ENCODE results near the gene HTRA1. TPM values are rescaled to one million over a fixed set of nuclear protein-coding genes. Genes with fewer than 3 reads are reported as not detected.

Gene HTRA1
- total RNA-seq = under 1 TPM; 0.13 to 0.41 (median 0.26) TPM

DNA sequence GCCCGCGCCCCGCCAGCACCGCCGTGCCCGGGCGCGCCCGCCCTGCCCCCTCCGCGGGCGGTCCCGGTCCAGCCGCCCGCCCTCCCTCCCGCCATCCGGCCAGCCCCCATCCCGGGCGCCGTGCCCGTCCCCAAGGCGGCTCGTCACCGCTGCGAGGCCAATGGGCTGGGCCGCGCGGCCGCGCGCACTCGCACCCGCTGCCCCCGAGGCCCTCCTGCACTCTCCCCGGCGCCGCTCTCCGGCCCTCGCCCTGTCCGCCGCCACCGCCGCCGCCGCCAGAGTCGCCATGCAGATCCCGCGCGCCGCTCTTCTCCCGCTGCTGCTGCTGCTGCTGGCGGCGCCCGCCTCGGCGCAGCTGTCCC lies at the start of gene HTRA1:
Gene HTRA1, plus strand, starts transcription at position 187 of the 362 bp plus-strand sequence. Its CDS starts 100 bp downstream, at position 287.
- no peaks in the 10 kb centered on the region for H3K36me3 Mint-ChIP-seq (ENCODE audit: insufficient read depth)
- H3K4me1 Mint-ChIP-seq (ENCODE audit: low read depth) = peaks cover 13% of the 10 kb centered on the region
- DNase-seq = no peak
- no peaks in the 10 kb centered on the region for H3K9me3 Mint-ChIP-seq
- peak; percentile 23 to 25 for ATAC-seq
- peaks cover 56% of the 10 kb centered on the region for H3K27me3 Mint-ChIP-seq (ENCODE audit: low read depth)
- H3K4me3 Mint-ChIP-seq = peak within 1 kb of the TSS; percentile 81

DNA sequence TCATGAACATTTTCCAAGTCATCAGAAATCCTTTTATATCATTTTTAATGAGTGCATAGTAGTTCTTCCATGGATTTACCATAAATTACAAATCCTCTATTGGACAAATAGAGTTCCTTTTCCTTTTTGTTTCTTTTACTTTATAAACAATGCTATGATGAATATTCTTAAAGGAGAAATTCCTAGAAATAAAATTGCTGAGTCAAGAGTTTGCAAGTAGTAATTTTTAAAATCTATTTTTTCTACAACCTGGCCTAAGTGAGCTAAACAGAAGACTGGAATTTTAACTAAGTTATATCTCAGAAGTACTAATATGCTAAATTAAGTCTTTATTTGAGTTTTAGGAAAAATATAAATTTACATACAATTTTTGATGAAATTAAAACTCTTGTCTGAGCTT lies 48.0 kb upstream of the HTRA1 start:
- H3K9me3 Mint-ChIP-seq = no peaks in the 10 kb centered on the region
- peaks cover 50% of the 10 kb centered on the region for H3K4me1 Mint-ChIP-seq (ENCODE audit: low read depth)
- DNase-seq (no peak), ATAC-seq (no peak)
- peaks cover 22% of the 10 kb centered on the region for H3K36me3 Mint-ChIP-seq (ENCODE audit: insufficient read depth)
- no peaks in the 10 kb centered on the region for H3K27me3 Mint-ChIP-seq (ENCODE audit: low read depth)
- H3K4me3 Mint-ChIP-seq = no peak overlapping the region

DNA sequence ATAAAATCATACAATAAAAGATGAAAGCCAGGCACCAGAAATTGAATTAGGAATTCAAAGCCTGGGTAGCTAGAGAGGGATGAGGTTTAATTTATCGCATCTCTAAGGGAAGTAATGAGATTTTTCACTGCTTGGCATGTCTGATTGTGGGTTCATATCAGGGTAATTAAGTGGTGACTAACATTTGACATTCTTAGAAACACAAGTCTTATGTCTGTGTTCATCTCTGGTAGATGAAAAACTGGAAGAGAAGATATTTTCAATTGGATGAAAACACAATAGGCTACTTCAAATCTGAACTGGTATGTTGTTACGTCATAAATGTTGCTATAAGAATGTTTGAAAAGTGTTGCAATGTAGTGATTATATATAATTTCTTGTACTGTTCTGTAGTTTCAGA lies 43.7 kb upstream of the HTRA1 start:
- Mint-ChIP-seq H3K4me1 (ENCODE audit: low read depth) (peaks cover 77% of the 10 kb centered on the region), H3K9me3 (no peaks in the 10 kb centered on the region), H3K36me3 (ENCODE audit: insufficient read depth) (peaks cover 24% of the 10 kb centered on the region), H3K27me3 (ENCODE audit: low read depth) (no peaks in the 10 kb centered on the region), H3K4me3 (no peak overlapping the region)
- no peak for DNase-seq
- peak in 1 of 2 donors; percentile 14 for ATAC-seq

DNA sequence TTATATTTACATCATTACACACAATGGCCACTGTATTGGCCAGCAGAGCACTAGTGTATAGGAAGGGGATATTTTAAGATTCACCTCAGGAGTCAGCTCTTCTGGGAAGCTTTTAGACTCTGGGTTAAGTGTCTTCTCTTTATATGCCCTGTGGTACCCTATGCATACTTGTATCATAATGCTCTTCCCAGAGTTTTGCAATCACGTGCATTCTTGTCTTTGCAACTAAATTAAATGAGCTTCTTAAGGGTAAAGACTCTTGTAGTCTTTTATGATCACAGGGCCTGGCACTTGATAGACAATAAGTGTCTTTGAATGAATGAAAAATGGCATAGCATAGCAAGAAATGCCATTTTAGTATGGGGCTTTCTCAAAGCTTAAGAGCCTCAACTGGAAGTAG lies 42.3 kb upstream of the HTRA1 start:
- H3K27me3 Mint-ChIP-seq (ENCODE audit: low read depth) = no peaks in the 10 kb centered on the region

DNA sequence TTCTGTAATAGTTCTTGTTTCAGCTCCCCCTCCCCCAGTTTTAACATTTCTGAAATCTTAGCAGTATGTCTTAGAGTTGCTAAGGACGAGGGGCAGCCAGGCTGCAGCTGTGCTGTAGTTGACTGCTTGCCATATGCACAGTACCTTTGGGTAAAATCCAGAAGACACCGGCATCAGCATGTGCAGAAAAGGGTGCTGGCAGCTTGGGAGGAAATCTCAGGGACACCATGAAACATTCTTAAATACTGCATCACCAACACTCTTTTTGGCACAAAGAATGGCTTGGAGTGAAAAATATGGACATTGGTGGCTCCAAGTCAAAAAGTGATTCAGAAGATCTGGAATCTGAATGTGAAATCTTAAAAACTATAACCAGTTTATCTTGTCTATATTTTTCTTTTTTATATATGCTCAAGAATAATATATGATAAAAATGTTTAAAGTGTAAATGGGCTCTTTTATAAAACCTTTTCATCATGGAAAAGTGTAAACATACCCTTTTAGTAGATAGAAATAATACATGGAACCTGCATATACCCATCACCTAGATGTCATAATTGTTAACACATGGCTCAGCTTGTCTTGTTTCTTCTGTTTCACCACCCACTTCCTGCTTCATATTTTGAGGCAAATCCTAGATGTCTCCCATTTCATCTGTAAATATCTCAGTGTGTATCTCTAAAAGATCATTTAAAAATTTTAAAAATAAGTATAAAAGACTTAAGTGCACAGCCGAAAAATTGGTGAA lies 41.3 kb upstream of the HTRA1 start:
- DNase-seq = no peak
- Mint-ChIP-seq H3K4me1 (ENCODE audit: low read depth) (peaks cover 85% of the 10 kb centered on the region), H3K27me3 (ENCODE audit: low read depth) (no peaks in the 10 kb centered on the region), H3K9me3 (no peaks in the 10 kb centered on the region), H3K4me3 (no peak overlapping the region), H3K36me3 (ENCODE audit: insufficient read depth) (peaks cover 21% of the 10 kb centered on the region)
- no peak for ATAC-seq

More for the DNA sequence above, 42.3 kb upstream of the HTRA1 start:
- DNase-seq (no peak), ATAC-seq (no peak)
- no peaks in the 10 kb centered on the region for H3K9me3 Mint-ChIP-seq
- peaks cover 24% of the 10 kb centered on the region for H3K36me3 Mint-ChIP-seq (ENCODE audit: insufficient read depth)
- H3K4me1 Mint-ChIP-seq (ENCODE audit: low read depth) = peaks cover 84% of the 10 kb centered on the region
- no peak overlapping the region for H3K4me3 Mint-ChIP-seq

DNA sequence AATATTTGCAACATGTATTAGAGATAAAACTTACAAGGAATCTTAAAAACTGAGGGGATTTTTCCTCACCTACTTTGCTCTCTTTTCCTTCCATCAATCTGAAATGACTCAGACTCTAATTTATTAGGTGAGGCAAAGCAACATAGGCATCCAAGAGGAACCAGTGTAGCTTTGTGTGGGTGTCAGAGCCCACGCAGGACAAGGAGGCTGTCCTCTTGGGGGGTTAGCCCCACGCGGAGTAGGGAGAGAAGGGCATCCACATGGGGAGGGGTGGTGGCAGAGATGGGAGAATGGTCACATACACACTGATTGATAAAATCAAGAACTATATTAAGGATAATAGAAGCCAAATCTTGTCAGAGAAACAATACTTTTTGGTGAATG lies 40.7 kb upstream of the HTRA1 start:
- peaks cover 79% of the 10 kb centered on the region for H3K4me1 Mint-ChIP-seq (ENCODE audit: low read depth)
- H3K36me3 Mint-ChIP-seq (ENCODE audit: insufficient read depth) = peaks cover 20% of the 10 kb centered on the region
- DNase-seq (no peak), ATAC-seq (no peak)
- H3K27me3 Mint-ChIP-seq (ENCODE audit: low read depth) = no peaks in the 10 kb centered on the region
- H3K4me3 Mint-ChIP-seq = no peak overlapping the region
- H3K9me3 Mint-ChIP-seq = no peaks in the 10 kb centered on the region

DNA sequence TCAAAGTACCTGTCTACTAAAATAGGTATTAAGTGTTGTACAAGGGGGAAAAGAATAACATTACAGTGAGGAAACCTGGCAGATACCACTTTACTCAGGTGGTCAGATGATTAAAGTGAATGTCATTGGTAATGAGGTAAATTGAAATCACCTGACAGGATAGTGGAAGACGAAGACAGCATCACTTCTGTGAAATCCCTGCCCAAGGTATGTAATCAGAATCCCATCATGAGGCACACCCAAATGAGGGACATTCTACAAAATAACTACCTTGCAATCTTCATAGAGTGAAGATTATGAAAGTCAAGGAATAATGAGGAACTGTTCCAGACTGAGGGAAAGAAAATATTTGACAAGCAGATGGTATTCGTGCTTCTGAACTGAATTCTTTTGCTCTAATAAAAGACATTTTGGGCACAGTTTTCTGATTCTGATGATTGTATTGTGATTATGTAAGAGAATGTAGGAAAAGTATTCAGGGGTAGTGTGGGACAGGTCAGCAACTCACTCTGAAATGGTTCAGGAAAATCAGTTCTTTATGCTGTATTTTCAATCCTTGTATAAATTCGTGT lies 40.2 kb upstream of the HTRA1 start:
- ATAC-seq (peak in 1 of 2 donors; percentile 11), DNase-seq (no peak)
- no peaks in the 10 kb centered on the region for H3K27me3 Mint-ChIP-seq (ENCODE audit: low read depth)
- peaks cover 74% of the 10 kb centered on the region for H3K4me1 Mint-ChIP-seq (ENCODE audit: low read depth)
- H3K9me3 Mint-ChIP-seq = no peaks in the 10 kb centered on the region
- peaks cover 17% of the 10 kb centered on the region for H3K36me3 Mint-ChIP-seq (ENCODE audit: insufficient read depth)
- H3K4me3 Mint-ChIP-seq = no peak overlapping the region

DNA sequence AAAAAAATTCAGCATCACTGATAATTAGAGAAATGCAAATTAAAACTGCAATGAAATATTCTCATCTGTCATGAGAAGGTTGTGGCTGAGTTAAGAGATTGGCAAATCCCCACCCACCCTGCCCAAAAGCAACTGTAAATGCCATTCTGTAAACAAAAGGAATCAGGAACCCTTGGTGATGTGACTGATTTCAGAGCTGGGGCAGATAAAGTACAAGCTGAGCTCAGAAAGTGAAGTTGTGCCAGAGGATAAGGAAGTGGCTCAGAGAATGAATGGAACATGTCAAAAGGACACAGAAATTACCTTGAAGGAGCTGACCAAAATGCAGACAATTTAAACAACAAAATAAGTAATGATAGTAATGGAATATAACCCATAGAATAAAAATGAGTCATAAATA lies 39.6 kb upstream of the HTRA1 start:
- H3K36me3 Mint-ChIP-seq (ENCODE audit: insufficient read depth) = peaks cover 17% of the 10 kb centered on the region
- no peaks in the 10 kb centered on the region for H3K27me3 Mint-ChIP-seq (ENCODE audit: low read depth)
- H3K9me3 Mint-ChIP-seq = no peaks in the 10 kb centered on the region
- no peak overlapping the region for H3K4me3 Mint-ChIP-seq
- DNase-seq = no peak
- H3K4me1 Mint-ChIP-seq (ENCODE audit: low read depth) = peaks cover 71% of the 10 kb centered on the region
- ATAC-seq = no peak

DNA sequence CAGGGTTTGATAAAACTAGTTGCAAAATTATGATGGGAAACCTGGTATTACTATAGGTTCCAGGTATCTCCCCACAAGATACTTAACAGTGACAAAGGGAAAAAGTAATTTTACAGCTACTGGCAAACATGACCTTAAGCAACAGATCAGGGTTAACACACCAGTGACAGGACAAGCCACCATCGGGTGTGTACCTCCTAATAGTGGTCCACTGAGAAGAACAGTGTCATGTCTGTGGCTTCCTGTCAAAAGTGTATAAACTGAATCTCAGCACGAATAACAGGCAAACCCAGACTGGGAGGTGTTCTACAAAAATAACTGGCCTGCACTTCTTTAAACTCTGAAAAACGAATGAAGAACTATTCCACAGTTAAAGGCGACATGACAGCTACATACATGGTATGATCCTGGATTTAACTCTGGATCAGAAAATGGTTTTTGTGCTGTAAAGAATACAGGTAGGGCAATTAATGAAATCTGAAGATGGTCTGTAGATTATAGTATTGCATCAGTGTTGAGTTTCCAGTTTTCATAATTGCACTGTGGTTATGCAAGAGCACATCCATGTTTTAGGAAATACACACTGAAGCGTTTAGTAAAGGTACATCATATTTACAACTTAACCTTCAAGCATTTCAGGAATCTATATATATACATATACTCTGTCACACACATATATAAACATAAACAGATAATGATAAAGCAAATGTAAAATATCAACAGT lies 38.9 kb upstream of the HTRA1 start:
- Mint-ChIP-seq H3K4me3 (peak overlapping the region; percentile 7), H3K36me3 (ENCODE audit: insufficient read depth) (peaks cover 20% of the 10 kb centered on the region), H3K9me3 (no peaks in the 10 kb centered on the region), H3K27me3 (ENCODE audit: low read depth) (no peaks in the 10 kb centered on the region), H3K4me1 (ENCODE audit: low read depth) (peaks cover 70% of the 10 kb centered on the region)
- DNase-seq = no peak
- ATAC-seq = peak in 1 of 2 donors; percentile 56

DNA sequence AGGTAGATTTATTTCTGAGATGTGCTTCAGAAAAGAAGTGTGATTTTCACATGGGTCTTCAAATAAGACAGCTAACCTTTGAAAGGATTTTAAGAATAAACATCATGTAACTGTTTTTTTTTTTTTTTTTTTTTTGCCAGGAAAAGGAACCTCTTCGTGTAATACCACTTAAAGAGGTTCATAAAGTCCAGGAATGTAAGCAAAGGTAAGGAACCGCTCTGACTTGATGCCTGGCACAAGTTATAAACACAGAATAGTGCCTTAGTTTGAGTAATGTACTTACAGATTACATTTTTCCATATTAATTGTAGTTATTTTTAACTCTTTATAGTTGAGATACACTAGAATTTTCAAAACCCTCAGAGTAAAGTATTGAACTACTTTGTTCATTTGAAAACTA lies 37.3 kb upstream of the HTRA1 start:
- H3K27me3 Mint-ChIP-seq (ENCODE audit: low read depth) = no peaks in the 10 kb centered on the region
- peaks cover 21% of the 10 kb centered on the region for H3K36me3 Mint-ChIP-seq (ENCODE audit: insufficient read depth)
- peaks cover 60% of the 10 kb centered on the region for H3K4me1 Mint-ChIP-seq (ENCODE audit: low read depth)
- DNase-seq (no peak), ATAC-seq (no peak)
- no peaks in the 10 kb centered on the region for H3K9me3 Mint-ChIP-seq
- H3K4me3 Mint-ChIP-seq = no peak overlapping the region

DNA sequence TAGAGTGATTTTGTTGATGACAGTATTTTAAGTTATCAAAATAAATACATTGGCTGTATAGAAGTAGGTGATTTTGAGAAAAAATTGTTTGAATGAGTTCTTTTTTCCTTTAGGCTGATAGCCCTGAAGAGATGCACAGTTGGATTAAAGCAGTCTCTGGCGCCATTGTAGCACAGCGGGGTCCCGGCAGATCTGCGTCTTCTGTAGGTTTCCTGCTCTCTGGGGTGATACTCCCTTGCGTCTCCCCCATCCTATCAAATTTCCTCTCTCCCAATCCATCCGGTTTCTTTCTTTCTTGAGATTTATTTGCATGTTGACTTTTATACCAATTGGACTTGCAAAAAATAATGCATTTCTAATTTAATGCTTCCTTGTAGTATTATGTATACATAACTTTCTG lies 34.5 kb upstream of the HTRA1 start:
- H3K4me3 Mint-ChIP-seq = no peak overlapping the region
- no peaks in the 10 kb centered on the region for H3K9me3 Mint-ChIP-seq
- ATAC-seq (no peak), DNase-seq (no peak)
- no peaks in the 10 kb centered on the region for H3K27me3 Mint-ChIP-seq (ENCODE audit: low read depth)
- H3K4me1 Mint-ChIP-seq (ENCODE audit: low read depth) = peaks cover 36% of the 10 kb centered on the region
- H3K36me3 Mint-ChIP-seq (ENCODE audit: insufficient read depth) = peaks cover 19% of the 10 kb centered on the region

DNA sequence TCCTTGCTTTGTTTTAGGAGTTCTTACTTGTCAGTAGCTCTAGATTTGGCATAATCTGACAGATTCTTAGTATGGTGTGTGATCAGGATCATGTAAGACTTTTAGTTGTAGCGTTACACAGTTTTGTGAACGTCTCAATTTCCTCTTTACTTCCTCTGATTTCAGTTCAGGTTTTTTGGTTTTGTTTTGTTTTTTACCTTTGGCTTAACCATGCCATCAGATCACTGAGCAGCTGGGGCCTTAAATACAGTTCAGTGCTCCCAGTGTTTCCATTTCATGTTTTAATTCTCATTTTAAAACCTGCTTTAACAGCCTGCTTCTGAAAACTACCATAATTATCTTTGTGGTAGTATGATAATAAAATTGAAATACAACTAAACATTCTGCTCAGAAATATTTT lies 34.1 kb upstream of the HTRA1 start:
- Mint-ChIP-seq H3K36me3 (ENCODE audit: insufficient read depth) (peaks cover 19% of the 10 kb centered on the region), H3K4me1 (ENCODE audit: low read depth) (peaks cover 31% of the 10 kb centered on the region), H3K27me3 (ENCODE audit: low read depth) (no peaks in the 10 kb centered on the region), H3K4me3 (no peak overlapping the region), H3K9me3 (no peaks in the 10 kb centered on the region)
- no peak for ATAC-seq
- no peak for DNase-seq

DNA sequence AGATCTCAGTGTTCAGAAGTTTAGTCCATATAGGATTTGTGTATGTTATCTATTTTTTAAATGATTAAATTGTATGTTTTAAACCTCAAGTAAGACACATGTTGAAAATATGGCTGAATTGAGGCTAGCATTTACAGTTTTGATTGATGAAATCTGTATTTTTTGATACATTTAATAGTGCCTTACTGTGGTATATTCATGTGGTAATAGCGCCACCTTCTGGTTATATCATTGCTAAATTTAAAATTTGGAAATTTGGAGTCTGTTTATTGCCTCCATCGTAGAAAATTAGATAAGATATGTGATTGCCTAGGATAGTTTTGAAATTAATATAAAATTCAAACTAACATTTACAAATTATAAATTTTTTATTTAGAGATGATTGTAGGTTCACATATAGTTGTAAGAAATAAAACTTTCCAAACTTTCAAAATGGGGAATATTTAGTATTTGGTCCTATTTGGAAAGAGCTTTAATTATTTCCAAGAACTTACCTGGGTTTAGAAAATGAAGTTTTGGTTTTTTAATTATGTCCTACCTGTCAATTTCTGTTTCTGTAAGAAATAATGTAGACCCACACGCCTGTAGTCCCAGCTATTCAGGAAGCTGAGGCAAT lies 26.0 kb upstream of the HTRA1 start:
- H3K4me1 Mint-ChIP-seq (ENCODE audit: low read depth) = peaks cover 2% of the 10 kb centered on the region
- no peak for ATAC-seq
- H3K4me3 Mint-ChIP-seq = no peak overlapping the region
- H3K27me3 Mint-ChIP-seq (ENCODE audit: low read depth) = no peaks in the 10 kb centered on the region
- H3K36me3 Mint-ChIP-seq (ENCODE audit: insufficient read depth) = peaks cover 12% of the 10 kb centered on the region
- H3K9me3 Mint-ChIP-seq = peaks cover 5% of the 10 kb centered on the region
- DNase-seq = no peak

DNA sequence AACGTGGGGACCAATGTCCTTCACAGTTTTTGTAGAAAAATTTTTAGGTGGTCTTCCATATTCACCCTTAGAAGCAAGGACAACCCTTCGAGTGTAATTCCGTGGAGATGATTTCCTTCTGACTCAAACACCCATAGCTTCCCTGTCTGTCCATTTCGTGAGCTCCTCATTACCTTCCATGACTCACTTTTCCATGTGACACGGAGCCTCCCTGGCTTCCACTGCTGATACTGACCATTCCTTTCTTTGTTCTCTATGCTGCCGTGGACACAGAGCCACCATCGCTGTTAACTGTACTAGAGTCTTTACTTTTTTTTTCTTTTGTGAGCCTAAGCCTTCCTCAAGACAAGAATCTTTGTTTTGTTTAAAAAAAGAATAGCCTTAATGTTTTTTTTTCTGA lies 19.4 kb upstream of the HTRA1 start:
- no peak for ATAC-seq
- DNase-seq = no peak
- no peak overlapping the region for H3K4me3 Mint-ChIP-seq
- no peaks in the 10 kb centered on the region for H3K4me1 Mint-ChIP-seq (ENCODE audit: low read depth)
- peaks cover 13% of the 10 kb centered on the region for H3K36me3 Mint-ChIP-seq (ENCODE audit: insufficient read depth)
- peaks cover 7% of the 10 kb centered on the region for H3K9me3 Mint-ChIP-seq
- no peaks in the 10 kb centered on the region for H3K27me3 Mint-ChIP-seq (ENCODE audit: low read depth)
